ENCODE data around the gene BTF3L4.
"Not testable (repeated sequence)": the region's sequence is repeated elsewhere in the genome, so short reads cannot be mapped to it uniquely, and the experiment has no call there.

Gene BTF3L4

DNA sequence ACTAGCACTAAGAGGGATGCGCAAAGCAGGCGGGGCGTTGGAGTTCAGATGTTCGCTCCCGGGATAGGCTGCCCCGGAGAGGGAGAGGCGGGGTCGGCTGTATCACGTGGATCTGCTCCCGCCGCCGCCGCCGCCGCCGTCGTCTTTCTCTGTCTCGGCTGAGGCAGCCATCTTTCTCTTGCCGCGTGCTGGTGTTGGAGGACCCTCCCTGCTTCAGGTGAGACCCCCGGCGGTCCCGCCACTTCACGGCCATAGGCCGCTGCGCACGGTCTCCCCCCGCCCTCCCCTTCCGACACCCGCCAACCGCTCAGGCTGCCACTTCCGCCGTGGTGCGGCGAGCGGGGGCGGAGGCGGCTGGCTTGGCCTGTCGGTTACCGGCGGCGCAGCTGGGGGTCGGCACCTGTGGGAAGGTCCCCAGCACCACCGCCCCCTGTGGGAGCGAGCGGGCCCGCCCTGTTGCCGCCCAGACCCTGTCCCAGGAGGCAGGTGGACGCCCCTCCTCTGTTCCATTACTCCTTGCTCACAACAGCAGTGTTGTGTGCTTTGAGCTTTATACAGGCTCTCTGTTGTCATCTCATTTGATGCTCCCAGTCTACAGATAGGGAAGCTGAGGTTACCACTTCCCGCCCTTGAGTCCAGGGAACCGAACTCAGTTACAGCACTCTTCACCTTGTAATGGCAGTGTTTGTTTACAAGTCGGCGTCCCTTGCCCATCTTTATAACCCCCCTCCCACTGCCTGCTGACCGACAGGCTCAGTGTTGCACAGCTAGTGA, at the start of gene BTF3L4:
TSS of gene BTF3L4 (plus strand) at position 133 of the 774 bp plus-strand sequence. CDS start 3,553 bp downstream, outside the sequence.
- peak; percentile 96 for DNase-seq (ENCODE audit: low read depth, low spot score)

DNA sequence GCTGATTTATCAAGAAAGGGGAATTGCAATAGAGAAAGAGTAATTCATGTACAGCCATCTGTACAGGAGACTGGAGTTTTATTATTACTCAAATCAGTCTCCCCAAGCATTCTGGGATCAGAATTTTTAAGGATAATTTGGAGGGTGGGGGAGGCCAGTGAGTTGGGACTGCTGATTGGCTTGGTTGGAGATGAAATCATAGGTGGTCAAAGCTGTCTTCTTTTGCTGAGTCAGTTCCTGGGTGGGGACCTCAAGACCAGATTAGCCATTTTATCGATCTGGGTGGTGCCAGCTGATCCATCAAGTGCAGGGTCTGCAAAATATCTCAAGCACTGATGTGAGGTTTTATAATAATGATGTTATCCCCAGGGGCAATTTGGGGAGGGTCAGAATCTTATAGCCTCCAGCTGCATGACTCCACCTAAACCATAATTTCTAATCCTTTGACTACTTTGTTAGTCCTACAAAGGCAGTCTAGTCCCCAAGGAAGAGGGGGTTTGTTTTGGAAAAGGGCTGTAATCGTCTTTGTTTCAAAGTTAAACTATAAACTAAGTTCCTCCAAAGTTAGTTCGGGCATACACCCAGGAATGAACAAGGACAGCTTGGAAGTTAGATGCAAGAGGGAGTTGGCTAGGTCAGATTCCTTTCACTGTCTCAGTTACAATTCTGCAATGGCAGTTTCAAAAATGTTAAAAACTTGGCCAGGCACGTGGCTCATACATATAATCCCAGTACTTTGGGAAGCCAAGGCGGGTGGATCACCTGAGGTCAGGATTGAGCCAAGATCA, 48.7 kb upstream of the BTF3L4 start:
- DNase-seq (ENCODE audit: low read depth, low spot score): no peak

DNA sequence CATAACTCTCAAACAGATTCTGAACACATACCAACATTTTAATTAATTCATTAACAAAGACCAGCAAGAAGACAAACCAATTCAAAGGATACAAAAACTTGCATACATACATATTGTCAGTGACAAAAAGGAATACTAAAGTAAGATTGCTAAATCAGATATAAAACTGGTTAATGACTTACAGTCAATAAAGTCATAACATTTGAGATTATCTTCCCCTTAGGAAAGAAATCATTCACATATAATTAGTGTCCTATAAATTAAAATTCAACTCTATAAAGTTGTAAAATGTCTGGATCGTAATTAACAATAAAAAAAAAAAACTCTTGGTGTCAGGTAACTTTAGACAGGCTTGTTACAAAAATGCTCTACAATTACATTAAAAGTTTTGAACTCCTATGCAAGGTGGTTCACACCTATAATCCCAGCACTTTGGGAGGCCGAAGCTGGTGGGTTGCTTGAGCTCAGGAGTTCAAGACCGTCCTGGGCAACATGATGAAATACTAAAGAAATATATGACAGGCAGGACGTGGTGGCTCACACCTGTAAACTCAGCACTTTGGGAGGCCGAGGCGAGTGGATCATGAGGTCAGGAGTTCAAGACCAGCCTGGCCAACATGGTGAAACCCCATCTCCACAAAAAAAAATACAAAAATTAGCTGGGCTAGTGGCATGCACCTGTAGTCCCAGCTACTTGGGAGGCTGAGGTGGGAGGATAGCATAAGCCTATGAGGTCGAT, 47.9 kb upstream of the BTF3L4 start:
- DNase-seq (ENCODE audit: low read depth, low spot score): no peak

DNA sequence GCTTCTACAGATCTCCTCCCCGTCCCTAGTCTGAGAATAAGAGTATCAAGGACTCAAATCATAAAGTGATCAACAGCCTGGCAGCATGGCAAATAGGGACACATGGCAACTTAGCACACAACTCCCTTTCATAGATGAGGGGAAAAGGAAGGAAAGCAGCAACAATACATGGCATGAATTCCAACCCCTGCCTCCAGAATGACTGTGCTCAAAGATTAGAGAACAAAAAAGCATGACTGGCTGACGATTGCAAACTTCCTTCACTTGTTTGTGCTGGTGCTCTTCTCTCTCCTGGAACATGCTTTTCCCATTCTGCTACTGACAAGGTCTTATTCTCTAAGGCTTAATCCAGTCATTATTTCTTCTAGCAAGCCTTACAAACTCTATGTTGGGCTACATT, 34.0 kb upstream of the BTF3L4 start:
- DNase-seq (ENCODE audit: low read depth, low spot score): no peak

DNA sequence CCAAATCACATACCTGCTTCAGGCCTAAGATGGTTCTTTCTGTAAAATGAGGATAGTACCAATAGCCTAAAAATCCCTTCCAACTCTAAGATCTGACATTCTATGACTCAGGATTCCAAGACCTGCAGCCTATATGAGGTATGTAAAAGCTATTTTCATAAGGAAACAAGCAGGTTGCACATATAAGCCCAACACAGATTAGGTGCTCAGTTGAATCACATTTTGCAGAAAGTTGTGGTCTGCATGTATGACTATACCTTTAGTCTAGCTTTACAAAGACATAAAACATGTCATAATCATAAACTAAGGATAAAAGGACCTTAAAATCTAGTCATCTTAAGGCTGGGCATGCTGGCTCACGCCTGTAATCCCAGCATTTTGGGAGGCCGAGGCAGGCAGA, 29.8 kb upstream of the BTF3L4 start:
- DNase-seq (ENCODE audit: low read depth, low spot score): no peak

DNA sequence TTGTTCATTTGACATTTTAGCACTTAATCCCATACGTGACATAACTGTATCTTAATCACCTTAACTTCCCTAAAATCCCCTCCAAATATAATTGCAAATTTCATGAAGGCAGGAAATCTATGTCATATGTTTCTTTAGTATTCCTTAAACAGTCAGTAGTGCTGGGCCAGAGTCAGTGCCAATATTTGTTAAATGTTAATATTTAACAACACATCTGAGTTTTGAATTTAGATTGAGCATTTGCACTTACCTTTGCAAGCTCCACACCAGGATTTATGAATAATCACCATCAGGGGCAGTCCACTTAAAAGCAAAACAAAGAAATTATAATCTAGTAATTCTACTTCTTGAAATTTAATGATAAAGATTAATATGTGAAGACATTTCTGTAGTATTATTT, 27.8 kb upstream of the BTF3L4 start:
- DNase-seq (ENCODE audit: low read depth, low spot score): no peak

DNA sequence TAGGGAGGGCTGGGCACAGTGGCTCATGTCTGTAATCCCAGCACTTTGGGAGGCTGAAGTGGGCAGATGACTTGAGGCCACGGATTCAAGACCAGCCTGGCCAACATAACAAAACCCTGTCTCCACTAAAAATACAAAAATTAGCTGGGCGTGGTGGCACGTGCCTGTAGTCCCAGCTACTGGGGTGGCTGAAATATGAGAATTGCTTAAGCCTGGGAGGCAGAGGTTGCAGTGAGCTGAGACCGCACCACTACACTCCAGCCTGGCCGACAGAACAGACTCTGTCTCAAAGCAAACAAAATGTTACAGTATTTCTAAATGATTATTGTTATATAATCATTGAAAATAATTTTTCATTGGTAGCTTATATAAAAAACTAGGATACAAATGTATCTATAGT, 27.3 kb upstream of the BTF3L4 start:
- not testable (repeated sequence) for DNase-seq (ENCODE audit: low read depth, low spot score)

DNA sequence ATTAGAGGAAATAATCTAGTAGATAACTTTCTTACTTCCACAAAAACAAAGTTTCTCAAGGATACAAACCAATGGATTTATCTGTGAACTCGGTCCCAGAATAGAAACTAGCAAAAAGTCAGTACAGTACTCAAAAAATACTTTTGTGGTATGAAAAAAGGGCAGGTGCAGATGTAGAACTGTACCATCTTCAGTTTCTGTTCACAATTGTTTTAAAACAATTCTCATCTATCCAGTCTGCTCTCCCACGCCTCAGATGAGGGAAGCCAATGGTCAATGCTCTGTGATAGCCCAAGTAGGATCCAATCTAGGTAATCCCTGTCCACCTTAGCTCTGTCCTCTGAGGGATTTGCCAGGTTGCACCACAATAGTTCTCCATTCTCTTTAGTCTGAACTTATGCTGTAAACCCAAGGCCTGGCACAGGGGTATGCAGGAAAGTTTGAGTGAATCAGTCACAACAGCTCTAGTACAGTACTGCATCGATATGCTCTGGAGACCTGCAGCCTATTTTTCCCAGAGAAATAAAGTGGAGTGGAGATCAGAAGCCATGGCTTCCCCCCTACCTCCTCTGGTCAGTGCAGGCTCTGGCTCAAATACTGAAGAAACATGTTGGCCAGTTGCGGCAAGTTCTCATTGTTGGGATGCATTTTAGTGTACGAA, 23.8 kb upstream of the BTF3L4 start:
- DNase-seq (ENCODE audit: low read depth, low spot score): no peak

DNA sequence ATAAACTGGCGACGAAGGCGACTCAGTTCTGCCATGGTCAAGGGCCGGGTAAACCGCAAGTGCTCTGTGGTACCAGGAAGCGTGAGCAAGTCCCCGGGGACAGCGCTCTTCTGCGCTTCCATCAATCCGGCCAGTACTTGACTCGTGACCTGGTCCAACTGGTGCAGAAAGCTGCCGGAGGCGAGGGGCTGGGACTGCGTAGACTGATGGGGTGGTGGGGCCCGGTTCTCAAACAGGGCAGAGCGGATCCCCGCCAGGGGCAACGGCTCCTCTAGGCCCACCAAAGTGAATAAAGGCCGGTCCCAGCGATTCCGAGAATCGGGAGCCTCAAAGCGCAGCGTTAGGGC, 23.3 kb upstream of the BTF3L4 start:
- peak; percentile 63 for DNase-seq (ENCODE audit: low read depth, low spot score)

DNA sequence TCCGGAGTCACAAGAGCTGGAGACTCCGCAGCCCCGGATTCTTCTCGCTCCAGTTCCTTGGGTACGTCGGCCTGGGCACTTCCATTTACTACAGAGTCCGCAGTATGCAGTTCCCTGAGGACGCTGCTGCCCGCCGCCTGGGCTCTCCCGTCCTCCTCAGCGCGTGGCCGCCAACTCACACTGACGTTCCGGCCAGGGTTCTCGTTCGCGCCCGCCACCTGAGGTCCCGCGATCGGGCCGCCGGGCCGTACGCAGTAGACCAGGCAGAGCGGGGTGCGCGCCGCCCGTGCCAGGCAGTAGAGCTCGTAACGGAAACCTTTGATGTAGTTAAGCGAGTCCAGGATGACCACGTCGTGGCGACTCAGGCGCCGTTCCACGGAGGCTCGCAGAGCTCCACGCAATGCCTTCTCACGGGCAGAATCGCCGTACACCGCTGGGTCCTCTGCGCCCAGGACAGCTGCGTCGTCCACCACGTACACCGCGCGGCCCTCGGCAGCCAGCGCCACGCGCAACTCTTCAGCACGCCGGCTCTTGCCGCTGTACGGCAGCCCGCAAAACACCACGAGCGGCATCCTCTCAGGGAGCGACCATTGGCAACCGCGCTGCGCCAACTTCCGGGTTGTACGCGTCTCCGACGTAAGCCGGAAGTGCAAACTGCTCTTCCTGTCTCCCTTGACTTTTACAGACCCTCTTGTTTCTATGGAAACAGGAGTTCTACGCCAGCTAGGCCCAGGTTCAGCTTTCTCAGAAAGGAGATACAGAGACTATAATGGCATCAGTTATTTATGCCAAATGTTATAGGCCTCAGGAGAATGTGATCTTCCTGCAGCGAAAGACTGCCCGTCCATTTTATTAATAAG, 22.7 kb upstream of the BTF3L4 start, which contains the start of gene KTI12:
TSS of gene KTI12 (minus strand) at position 621 of the 860 bp plus-strand sequence. CDS start at position 572, 49 bp downstream.
- DNase-seq (ENCODE audit: low read depth, low spot score): peak; percentile 94

DNA sequence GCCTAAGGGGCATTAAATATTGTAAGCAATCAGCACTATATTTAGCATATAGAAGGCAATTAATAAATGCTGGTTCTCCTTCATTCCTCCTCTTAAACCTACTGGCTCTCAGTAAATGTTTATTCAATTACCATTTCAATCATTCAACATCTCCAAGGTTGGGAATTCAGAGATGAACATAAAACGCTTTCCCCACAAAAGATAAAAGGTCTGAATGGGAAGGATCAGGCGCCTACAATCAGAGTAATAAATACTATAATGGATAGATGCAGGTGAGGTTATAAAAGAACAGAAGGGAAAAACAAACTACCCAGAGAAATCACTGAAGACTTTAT, 22.1 kb upstream of the BTF3L4 start:
- DNase-seq (ENCODE audit: low read depth, low spot score): no peak

DNA sequence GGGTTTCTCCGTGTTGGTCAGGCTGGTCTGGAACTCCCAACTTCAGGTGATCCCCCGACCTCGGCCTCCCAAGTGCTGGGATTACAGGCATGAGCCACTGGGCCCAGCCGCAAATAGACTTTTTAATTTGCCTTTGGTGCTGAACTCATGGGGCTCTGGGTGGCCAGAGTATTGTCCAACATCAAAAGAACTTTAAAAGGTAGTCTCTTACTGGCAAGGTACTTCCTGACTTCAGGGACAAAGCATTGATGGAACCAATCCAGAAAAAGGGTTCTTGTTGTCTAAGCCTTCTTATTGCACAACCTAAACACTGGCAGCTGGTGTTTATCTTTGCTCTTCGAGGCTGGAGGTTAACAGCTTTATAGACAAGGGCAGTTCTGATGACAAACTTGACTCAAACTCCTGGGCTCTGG, 18.7 kb upstream of the BTF3L4 start:
- no peak for DNase-seq (ENCODE audit: low read depth, low spot score)

DNA sequence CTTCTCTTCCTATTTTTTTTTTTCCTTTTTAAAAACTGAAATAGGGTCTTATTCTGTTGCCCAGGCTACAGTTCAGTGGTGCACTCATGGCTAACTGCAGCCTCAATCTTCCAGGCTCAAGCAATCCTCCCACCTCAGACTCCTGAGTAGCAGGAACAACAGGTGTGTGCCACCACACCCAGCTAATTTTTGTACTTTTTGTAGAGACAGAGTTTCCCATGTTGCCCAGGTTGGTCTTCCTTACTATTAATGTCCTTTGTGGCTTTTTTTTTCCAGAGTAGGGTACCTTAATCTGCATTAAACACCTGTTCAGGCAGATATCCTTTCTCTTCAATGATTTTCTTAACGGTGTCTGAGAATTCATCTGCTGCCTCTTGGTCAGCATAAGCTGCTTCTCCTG, 18.2 kb upstream of the BTF3L4 start:
- no peak for DNase-seq (ENCODE audit: low read depth, low spot score)

DNA sequence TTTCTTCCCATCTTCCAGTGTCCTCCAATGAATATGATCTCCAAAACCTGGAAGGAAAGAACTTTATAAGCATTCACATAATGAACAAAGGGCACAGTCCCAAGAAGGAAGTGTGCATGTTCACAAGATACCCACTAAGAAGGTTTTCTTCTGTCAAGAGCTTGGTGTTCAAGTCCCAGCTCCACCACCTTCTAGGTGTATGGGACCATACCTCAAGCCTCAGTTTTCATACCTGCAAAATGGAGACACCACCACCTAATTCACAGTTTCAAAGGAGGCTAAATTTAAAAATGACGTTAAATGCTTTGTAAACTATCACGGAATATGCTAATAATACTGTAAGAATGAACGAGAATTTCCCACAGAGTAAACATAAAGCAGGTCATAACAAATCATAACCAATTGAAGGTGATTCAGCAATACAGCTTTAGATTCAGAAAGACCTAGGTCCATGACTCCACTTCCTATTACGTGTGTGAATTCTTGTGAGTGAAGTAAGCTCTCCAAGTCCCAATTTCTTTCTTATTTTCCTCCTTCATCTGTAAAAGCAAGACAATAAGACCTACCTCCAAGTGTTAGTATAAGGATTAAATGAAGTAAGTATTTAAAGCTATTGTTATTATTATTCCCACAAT, 14.4 kb upstream of the BTF3L4 start:
- no peak for DNase-seq (ENCODE audit: low read depth, low spot score)

DNA sequence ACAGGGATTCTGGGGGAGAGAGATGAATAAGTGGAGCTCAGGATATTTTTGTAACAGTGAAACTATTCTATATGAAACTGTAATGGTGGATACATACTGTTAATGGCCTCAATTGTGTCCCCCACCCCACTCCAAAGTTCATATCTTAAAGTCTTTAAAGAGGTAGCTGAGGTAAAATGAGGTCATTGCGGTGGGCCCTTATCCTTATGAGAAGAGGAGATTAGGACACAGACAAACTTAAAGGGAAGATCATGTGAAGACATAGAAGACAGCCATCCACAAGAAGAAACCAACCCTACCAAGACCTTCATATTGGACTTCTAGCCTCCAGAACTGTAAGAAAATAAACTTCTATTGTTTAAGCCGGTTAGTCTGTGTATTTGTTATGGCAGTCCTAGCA, 10.9 kb upstream of the BTF3L4 start:
- DNase-seq (ENCODE audit: low read depth, low spot score): no peak

DNA sequence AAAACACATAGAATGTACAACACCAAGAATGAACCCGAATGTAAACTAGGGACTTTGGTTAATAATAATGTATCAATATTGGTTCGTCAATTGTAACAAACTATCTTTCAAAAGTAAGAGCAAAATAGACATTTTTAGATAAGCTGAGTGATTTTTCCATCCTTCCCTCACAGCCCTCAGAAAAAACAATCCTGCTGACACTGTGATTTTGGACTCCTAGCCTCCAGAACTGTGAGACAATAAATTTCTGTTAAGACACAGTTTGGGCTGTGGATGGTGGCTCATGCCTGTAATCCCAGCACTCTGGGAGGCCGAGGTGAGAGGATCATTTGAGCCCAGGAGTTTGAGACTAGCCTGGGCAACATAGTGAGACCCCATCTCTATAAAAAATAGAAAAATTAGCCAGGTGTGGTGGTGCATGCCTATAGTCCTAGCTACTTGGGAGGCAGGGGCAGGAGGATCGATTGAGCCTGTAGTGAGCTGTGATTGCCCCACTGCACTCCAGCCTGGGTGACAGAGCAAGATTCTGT, 10.4 kb upstream of the BTF3L4 start:
- DNase-seq (ENCODE audit: low read depth, low spot score): not testable (repeated sequence)

DNA sequence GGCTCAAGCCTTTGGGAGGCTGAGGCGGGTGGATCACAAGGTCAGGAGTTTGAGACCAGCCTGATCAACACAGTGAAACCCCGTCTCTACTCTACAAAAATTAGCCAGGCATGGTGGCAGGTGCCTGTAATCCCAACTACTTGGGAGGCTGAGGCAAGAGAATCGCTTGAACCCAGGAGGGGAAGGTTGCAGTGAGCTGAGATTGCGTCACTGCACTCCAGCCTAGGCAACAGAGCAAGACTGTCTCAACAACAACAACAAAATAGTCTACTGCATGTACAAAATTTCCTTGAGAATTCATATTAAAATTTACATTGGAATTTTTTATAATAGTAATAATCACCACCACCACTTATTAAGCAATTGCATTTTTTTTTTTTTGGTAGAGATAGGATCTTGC, 6.8 kb upstream of the BTF3L4 start:
- DNase-seq (ENCODE audit: low read depth, low spot score): not testable (repeated sequence)

DNA sequence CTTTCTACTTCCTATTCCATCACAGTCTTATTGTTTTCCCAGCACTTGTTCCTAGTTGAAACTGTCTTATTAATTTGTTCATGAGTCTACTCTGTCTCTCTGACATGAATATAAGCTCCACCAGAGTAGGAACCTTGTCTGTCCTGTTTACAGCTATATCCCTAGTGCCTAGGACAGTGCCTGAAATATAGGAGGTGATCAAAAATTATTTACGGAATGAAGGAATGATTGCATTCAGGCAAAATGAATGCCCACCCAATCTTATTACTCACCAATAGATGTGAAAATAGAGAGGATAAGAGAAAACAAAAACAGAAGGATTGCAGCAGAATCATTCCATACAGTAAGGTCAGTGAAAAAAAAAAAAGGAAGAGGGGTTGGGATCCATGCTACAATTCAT, 2.2 kb upstream of the BTF3L4 start:
- no peak for DNase-seq (ENCODE audit: low read depth, low spot score)

DNA sequence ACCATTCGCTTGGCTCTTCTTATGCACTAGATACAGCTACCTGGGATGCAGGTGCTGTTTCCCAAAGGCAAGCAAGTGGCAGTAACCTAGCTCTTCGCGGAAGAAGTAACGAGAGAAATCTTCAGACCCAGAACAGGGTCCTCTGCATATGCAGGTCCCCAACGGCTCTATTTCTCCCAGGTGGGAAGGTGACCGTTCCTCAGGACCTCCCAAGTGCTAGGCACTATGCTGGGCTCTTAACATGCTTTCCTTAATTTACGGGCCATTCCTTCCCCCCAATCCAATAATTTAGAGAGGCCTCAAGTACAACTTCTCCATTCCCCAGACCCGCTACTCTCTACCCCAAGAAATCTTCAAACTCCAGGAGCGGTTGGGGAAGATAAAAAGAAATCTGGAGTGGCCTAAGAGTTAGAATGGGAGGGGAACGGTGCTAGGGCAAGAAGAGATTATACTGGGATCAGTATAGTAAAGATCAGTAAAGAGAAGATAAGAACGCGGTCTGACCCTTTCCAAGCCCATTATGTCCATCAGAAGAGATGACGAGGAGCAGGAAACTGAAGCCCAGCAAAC, 1.5 kb upstream of the BTF3L4 start:
- peak; percentile 7 for DNase-seq (ENCODE audit: low read depth, low spot score)

Measured in astrocyte of the hippocampus (primary cell).